Femur (tissue), 1 donor: ENCODE measurements around the gene GMNN.
"Not testable (repeated sequence)": the region's sequence is repeated elsewhere in the genome, so short reads cannot be mapped to it uniquely, and the experiment has no call there.

Experiments
- DNase-seq: peaks from one replicate; pipeline ENCODE4 v3.0.0-alpha.2; 2017

The GMNN gene

GRCh38 chr6:24774696-24775519, at the start of gene GMNN:
Gene GMNN (plus strand): TSS chr6:24774937. CDS start chr6:24777247, 2,310 bp downstream.
- peak; percentile 98 for DNase-seq

- DNase-seq, result not testable (repeated sequence)
Observed at GRCh38 chr6:24730653-24731052, 44.1 kb upstream of the GMNN start.

GRCh38 chr6:24731456-24732134, 43.1 kb upstream of the GMNN start:
- not testable (repeated sequence) for DNase-seq

GRCh38 chr6:24734166-24734565, 40.6 kb upstream of the GMNN start:
- DNase-seq, result no peak

- not testable (repeated sequence) for DNase-seq
Observed at GRCh38 chr6:24734710-24735109, 40.0 kb upstream of the GMNN start.

GRCh38 chr6:24738741-24739140, 36.0 kb upstream of the GMNN start:
- no peak for DNase-seq

GRCh38 chr6:24740861-24741260, 33.9 kb upstream of the GMNN start:
- no peak for DNase-seq

- no peak for DNase-seq
Observed at GRCh38 chr6:24742216-24742738, 32.5 kb upstream of the GMNN start.

- no peak for DNase-seq
Observed at GRCh38 chr6:24743265-24743943, 31.3 kb upstream of the GMNN start.

GRCh38 chr6:24743944-24744335, 30.8 kb upstream of the GMNN start:
- no peak for DNase-seq

GRCh38 chr6:24744911-24745310, 29.8 kb upstream of the GMNN start:
- no peak for DNase-seq

- no peak for DNase-seq
Observed at GRCh38 chr6:24749297-24749696, 25.4 kb upstream of the GMNN start.

- DNase-seq, result not testable (repeated sequence)
Observed at GRCh38 chr6:24750878-24751277, 23.9 kb upstream of the GMNN start.

GRCh38 chr6:24752503-24752902, 22.2 kb upstream of the GMNN start:
- no peak for DNase-seq

- no peak for DNase-seq
Observed at GRCh38 chr6:24752917-24753492, 21.7 kb upstream of the GMNN start.

- no peak for DNase-seq
Observed at GRCh38 chr6:24753545-24753944, 21.2 kb upstream of the GMNN start.

- DNase-seq, result not testable (repeated sequence)
Observed at GRCh38 chr6:24754378-24754777, 20.4 kb upstream of the GMNN start.

- no peak for DNase-seq
Observed at GRCh38 chr6:24755279-24755678, 19.5 kb upstream of the GMNN start.

- no peak for DNase-seq
Observed at GRCh38 chr6:24757611-24758010, 17.1 kb upstream of the GMNN start.

- no peak for DNase-seq
Observed at GRCh38 chr6:24759718-24760117, 15.0 kb upstream of the GMNN start.

- no peak for DNase-seq
Observed at GRCh38 chr6:24760210-24760609, 14.5 kb upstream of the GMNN start.

- no peak for DNase-seq
Observed at GRCh38 chr6:24761193-24761835, 13.4 kb upstream of the GMNN start.

GRCh38 chr6:24761851-24762250, 12.9 kb upstream of the GMNN start:
- no peak for DNase-seq
